ENCODE data around the gene EML4. TPM values are rescaled to one million over a fixed set of nuclear protein-coding genes. Genes with fewer than 3 reads are reported as not detected.

EML4 gene
- total and polyA plus RNA-seq, 2 of the 13 experiments (the other 11 are each of a cell fraction or from before 2014, with no cell fraction given) = 243 to 476 TPM

DNA sequence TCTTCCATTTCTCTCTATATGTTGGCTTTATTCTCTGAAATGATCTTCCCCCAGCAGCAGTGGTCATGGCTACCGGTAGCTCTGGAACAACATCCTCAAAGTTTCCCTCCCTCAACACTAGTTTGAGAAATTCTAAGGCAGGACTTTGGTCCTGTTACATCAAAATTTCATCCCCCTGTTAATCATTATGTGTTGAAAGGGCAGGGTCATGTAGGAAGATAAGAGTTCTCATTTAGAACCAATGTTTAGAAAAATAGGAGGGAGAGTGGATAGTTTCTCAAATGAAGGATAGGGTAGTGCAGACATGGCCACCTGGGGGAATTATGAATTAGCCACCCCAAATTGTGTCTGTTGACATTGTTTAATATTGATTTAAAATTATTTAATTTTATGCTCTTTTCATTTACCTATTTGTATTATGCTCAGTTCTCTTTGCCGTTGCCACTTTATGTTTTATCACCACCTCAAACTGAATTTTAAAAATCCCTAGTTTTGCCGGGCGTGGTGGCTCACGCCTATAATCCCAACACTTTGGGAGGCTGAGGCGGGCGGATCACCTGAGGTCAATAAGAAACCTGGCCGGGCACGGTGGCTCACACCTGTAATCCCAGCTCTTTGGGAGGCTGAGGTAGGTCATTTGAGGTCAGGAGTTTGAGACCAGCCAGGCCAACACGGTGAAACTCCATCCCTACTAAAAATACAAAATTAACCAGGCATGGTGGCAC is 22.3 kb downstream of the EML4 start (continued):
- no peak for TF ChIP-seq ZNF646 (CRISPR knock-in tag; IDR thresholded peaks at IDR 0.05)
- no peak for TF ChIP-seq AKNA (CRISPR knock-in tag; IDR thresholded peaks at IDR 0.05; ENCODE audit: borderline replicate concordance)
- no peak for TF ChIP-seq TP53 (CRISPR knock-in tag; conservative IDR thresholded peaks at IDR 0.05)
- TF ChIP-seq ZNF510 (CRISPR knock-in tag; IDR thresholded peaks at IDR 0.05; ENCODE audit: low read depth) = no peak
- no peak for TF ChIP-seq ZNF773 (CRISPR knock-in tag; IDR thresholded peaks at IDR 0.05; ENCODE audit: borderline replicate concordance)
- no peak for TF ChIP-seq SIN3A (IDR thresholded peaks at IDR 0.05; ENCODE audit: borderline replicate concordance, low read depth, low read length)
- TF ChIP-seq SRY (CRISPR knock-in tag; IDR thresholded peaks at IDR 0.05) = no peak
- TF ChIP-seq MAFK (conservative IDR thresholded peaks at IDR 0.05 in 1 of 2, IDR thresholded peaks at IDR 0.05 in 1 of 2; ENCODE audit: low read length in 2 of 2) = no peak
- TF ChIP-seq HMG20A (CRISPR knock-in tag; IDR thresholded peaks at IDR 0.05; ENCODE audit: borderline replicate concordance) = peak; percentile 94
- peak; percentile 82 for TF ChIP-seq SIX1 (CRISPR knock-in tag; IDR thresholded peaks at IDR 0.05; ENCODE audit: borderline replicate concordance)
- TF ChIP-seq DNMT3B (CRISPR knock-in tag; conservative IDR thresholded peaks at IDR 0.05) = no peak; the same call in 1 of the 2 replicates
- TF ChIP-seq ZNF281 (CRISPR knock-in tag; IDR thresholded peaks at IDR 0.05; ENCODE audit: borderline replicate concordance) = 0 out of 2 replicates have a peak, but pooled peaks have one; percentile 23

Data from HepG2 (cell line).